Measurements from ENCODE around the gene GMCL2. TPM values are rescaled to one million over a fixed set of nuclear protein-coding genes. Genes with fewer than 3 reads are reported as not detected.

The GMCL2 gene
- total RNA-seq, 1 experiment from 2014 or later, result not detected

DNA sequence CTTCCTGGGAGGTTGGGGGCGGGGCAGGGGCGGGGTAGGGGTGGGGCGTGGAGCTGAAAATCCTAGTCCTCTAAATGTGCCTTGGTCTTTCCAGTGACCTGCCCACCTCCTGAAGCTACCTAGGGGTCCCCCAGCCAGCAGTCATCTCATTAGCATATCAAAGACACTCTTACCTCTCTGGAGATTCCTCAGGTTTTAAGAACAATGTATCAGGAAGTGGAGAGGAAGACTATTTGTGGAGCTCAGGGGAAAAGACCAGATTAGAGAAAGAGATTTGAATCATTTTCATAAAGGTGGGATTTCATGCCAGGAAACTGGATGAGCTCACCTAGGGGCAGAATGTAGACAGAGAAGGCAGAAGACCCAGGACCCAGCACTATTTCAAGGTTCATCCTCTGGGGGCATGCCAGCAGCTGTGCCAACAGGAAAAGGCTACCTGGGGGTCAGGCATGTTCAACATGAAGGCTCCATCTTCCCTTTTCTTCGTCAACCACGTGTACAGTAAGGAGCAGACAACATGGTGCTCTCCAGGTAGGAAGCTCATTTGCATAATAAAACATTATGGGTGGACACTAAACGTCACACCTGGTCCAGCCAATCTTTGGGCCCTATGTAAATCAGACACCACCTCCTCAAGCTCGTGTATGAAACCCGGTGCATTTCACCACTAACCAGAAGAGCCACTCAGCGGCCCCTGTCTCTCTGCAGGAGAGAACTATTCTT, 6.9 kb downstream of the GMCL2 start:
- H3K4me3 Mint-ChIP-seq, result peak overlapping the region; percentile 57
- H3K27ac Mint-ChIP-seq, result peak overlapping the region; percentile 100
- peaks cover 2% of the 10 kb centered on the region; the same call in 1 of the 2 replicates for H3K36me3 Mint-ChIP-seq
- peaks cover 3% of the 10 kb centered on the region; the same call in 1 of the 2 replicates for H3K9me3 Mint-ChIP-seq
- ATAC-seq (peak; percentile 93), DNase-seq (ENCODE audit: low spot score) (peak; percentile 75)
- ChIA-PET POLR2A (interaction anchor here (0.7 to 3.6 kb wide), 12 partner anchors 11 to 66 kb away, joined by 3 to 67 read pairs (median 5); partner anchors contain the start of genes HNRNPAB and NHP2), CTCF (interaction anchor here (0.5 to 4.1 kb wide), 23 partner anchors 9 to 754 kb away, joined by 3 to 55 read pairs (median 4); partner anchors contain the start of genes GRK6, HNRNPAB and PHYKPL)
- H3K27me3 Mint-ChIP-seq (ENCODE audit: low read depth), result no peaks in the 10 kb centered on the region
- H3K4me1 Mint-ChIP-seq, result peaks cover 50% of the 10 kb centered on the region
- TF ChIP-seq ATF6 (CRISPR knock-in tag; IDR thresholded peaks at IDR 0.05) (no peak), SMAD3 (CRISPR knock-in tag; IDR thresholded peaks at IDR 0.05; ENCODE audit: borderline replicate concordance) (no peak), ZNF671 (CRISPR knock-in tag; IDR thresholded peaks at IDR 0.05) (no peak), ZNF416 (CRISPR knock-in tag; IDR thresholded peaks at IDR 0.05) (no peak; the same call in 1 of the 2 replicates), ETV6 (CRISPR knock-in tag; IDR thresholded peaks at IDR 0.05) (peak; percentile 64; the same call in 1 of the 2 replicates), ZNF219 (CRISPR knock-in tag; IDR thresholded peaks at IDR 0.05; ENCODE audit: borderline replicate concordance) (no peak), CDX4 (CRISPR knock-in tag; IDR thresholded peaks at IDR 0.05; ENCODE audit: borderline replicate concordance) (no peak), ZNF263 (CRISPR knock-in tag; IDR thresholded peaks at IDR 0.05; ENCODE audit: low read depth) (no peak), ATF1 (CRISPR knock-in tag; IDR thresholded peaks at IDR 0.05) (no peak), RORB (CRISPR knock-in tag; IDR thresholded peaks at IDR 0.05) (no peak), NFYB (CRISPR knock-in tag; conservative IDR thresholded peaks at IDR 0.05; ENCODE audit: low read depth) (no peak), ARID4B (CRISPR knock-in tag; IDR thresholded peaks at IDR 0.05; ENCODE audit: borderline replicate concordance) (no peak), FOXP1 (CRISPR knock-in tag; IDR thresholded peaks at IDR 0.05; ENCODE audit: borderline replicate concordance) (no peak), OVOL2 (CRISPR knock-in tag; IDR thresholded peaks at IDR 0.05; ENCODE audit: borderline replicate concordance) (no peak), ZNF138 (CRISPR knock-in tag; conservative IDR thresholded peaks at IDR 0.05) (no peak), ZBTB43 (CRISPR knock-in tag; IDR thresholded peaks at IDR 0.05) (no peak), JUN (CRISPR knock-in tag; IDR thresholded peaks at IDR 0.05) (no peak), TEAD1 (CRISPR knock-in tag; IDR thresholded peaks at IDR 0.05) (no peak)
- TF ChIP-seq, protein P1, sequence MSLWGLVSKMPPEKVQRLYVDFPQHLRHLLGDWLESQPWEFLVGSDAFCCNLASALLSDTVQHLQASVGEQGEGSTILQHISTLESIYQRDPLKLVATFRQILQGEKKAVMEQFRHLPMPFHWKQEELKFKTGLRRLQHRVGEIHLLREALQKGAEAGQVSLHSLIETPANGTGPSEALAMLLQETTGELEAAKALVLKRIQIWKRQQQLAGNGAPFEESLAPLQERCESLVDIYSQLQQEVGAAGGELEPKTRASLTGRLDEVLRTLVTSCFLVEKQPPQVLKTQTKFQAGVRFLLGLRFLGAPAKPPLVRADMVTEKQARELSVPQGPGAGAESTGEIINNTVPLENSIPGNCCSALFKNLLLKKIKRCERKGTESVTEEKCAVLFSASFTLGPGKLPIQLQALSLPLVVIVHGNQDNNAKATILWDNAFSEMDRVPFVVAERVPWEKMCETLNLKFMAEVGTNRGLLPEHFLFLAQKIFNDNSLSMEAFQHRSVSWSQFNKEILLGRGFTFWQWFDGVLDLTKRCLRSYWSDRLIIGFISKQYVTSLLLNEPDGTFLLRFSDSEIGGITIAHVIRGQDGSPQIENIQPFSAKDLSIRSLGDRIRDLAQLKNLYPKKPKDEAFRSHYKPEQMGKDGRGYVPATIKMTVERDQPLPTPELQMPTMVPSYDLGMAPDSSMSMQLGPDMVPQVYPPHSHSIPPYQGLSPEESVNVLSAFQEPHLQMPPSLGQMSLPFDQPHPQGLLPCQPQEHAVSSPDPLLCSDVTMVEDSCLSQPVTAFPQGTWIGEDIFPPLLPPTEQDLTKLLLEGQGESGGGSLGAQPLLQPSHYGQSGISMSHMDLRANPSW (CRISPR knock-in tag; conservative IDR thresholded peaks at IDR 0.05; ENCODE audit: low read depth), result no peak
- TF ChIP-seq, protein P2, sequence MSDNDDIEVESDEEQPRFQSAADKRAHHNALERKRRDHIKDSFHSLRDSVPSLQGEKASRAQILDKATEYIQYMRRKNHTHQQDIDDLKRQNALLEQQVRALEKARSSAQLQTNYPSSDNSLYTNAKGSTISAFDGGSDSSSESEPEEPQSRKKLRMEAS (CRISPR knock-in tag; IDR thresholded peaks at IDR 0.05), result peak; percentile 91
- TF ChIP-seq, protein P3, sequence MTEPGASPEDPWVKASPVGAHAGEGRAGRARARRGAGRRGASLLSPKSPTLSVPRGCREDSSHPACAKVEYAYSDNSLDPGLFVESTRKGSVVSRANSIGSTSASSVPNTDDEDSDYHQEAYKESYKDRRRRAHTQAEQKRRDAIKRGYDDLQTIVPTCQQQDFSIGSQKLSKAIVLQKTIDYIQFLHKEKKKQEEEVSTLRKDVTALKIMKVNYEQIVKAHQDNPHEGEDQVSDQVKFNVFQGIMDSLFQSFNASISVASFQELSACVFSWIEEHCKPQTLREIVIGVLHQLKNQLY (CRISPR knock-in tag; IDR thresholded peaks at IDR 0.05), result no peak
- TF ChIP-seq, protein P4, sequence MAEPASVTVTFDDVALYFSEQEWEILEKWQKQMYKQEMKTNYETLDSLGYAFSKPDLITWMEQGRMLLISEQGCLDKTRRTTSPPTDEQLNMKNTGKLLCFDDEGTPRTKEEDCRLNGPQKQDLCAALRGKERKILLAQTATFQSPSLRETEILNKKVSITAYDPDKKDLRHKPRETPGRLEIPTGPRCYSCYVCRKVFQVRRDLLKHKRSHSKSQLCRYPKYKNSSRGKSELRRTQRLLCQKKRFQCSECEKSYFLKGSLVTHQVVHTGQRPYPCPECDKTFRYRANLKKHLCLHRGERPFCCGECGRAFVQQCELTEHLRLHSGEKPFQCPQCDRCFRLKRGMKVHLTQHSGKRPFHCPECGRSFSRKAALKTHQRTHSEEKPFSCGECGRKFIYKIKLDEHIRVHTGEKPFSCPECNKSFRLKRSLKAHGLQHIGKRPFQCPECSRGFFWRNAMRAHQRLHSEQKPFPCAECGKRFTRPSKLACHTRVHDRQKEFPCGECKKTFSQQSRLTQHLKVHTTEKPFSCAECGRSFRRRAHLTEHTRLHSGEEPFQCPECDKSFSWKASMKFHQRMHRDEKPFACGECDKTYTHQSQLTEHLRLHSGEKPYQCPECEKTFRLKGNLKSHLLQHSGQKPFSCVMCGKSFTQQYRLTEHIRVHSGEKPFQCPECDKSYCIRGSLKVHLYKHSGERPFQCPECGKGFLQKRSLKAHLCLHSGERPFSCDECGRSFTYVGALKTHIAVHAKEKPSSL (CRISPR knock-in tag; conservative IDR thresholded peaks at IDR 0.05), result no peak

All from WTC11 (cell line).